GM19438 (cell line): ENCODE measurements around the gene MYOCOS.
"Not testable (repeated sequence)": the region's sequence is repeated elsewhere in the genome, so short reads cannot be mapped to it uniquely, and the experiment has no call there.

ENCODE experiments used
- ATAC-seq: cut with Tn5 transposase; IDR thresholded peaks from one replicate; pipeline ENCODE4 v1.9.1; 2021; ENCODE audit warnings: low read depth; ENCODE audit not compliant: unreplicated experiment

MYOCOS gene

GRCh38 chr1:171656206-171656605, 34.2 kb downstream of the MYOCOS start:
- not testable (repeated sequence) for ATAC-seq

DNA sequence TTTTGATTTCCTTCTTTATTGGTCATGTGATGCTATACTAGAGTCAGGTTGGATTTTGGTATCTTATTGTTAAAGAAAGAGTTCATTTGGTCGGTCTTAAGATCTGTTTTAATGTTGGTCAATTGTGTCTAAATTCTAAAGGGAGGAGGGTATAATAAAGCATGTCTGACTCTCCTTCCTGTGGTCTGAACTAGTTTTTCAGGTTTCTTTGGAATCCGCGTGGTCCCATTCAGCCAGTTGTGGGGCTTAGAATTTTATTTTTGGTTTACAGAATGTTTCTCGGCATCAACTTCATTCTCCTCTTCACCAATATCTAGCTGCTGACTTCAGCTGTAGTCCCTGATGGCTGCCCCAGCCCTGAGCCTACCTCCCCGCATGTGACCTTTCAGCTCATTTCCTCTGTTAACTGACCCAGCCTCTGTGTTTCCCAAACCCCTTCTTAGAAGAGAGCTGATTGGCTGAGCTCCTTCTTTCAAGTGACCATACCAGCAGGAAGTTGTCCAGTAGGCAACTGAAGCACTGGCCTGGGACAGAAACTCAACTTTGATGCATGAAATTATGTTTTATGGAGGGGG, 39.1 kb downstream of the MYOCOS start:
- ATAC-seq: no peak

DNA sequence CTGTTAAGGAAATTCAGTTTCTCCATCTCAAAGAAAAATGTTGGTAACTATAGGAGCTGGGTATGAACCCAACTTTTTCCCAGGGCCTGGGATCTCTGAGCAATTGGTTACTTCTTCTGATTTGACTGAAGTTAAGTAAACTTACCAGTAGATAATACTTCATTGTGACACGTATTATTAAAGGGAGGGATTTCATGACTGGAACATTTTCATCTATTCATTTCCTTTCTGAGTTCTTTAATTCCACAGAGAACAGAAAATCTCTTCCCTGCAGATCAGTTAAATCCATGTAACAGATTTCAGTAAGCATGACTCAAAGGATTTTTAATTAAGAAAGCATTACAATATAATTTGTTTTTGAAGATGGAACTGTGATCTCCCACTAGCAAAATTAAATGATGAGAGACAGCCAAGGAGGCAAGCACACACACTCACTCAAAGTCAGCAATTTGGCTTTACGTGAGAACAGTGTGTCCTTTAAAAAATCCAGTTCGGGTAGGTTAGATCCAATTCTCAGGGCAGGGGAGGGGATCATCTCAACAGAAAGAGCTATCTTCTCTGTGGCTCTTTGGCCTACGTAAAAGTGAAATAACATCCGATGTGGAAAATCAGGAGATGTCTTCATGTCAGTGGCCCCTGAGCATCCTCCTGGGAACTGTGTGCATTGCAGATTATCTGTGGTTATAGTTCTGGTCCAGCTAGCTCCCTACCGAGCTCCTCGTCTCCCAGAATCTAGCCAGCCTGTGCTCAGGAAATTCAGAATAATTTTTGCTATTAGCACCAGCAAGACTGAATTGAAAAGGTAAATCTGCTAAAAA, 41.2 kb downstream of the MYOCOS start:
- no peak for ATAC-seq

DNA sequence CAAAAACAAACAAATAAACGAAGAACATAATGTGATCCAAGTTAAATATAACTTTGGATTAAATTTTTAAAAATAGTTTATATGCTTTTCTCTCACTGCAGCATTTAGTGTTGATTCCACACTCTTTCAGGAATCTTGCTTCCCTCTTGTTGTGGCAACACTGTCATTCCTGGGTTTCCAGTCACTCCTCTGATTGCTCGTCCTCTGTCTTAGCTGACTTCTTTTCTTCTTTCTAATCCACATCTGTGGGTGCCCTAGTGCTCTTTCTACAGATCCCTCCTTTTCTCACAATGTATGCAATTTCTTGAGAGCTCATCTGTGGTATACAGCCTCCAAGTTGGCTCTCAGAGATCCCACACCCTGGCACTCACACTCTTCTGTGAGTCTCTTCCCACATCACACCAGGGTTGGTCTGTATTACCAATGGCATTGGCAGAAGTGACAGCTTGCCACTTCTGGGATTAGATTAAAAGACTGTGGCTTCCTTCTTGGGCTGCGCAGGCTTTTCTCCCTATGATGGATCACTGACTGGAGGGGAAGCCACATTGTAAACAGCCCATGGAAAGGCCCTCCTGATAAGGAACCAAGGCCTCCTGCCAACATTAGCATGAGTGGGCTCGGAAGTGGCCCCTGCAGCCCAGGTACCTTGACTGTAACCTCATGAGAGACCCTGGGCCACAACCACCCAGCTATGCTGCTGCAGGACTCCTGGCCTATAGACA, 42.0 kb downstream of the MYOCOS start:
- no peak for ATAC-seq

DNA sequence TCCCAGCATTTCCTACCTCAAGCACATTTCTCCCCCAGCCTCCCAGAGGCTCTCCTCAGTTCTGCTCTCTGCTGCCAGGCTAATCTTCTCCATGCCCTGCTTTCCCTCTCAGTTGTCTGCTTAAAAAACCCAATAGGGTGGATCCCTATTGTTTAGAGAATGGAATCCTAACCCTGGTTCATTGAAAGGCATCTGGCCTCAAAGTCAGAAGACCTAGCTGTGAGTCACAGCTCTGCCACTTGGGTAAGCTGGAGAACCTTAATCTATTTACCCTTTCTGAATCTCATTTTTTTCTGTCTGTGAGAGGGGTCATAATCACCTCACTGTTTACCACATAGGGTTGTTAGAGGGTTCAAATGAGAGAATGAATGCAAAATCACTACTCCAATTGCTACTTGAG, 42.9 kb downstream of the MYOCOS start:
- no peak for ATAC-seq

DNA sequence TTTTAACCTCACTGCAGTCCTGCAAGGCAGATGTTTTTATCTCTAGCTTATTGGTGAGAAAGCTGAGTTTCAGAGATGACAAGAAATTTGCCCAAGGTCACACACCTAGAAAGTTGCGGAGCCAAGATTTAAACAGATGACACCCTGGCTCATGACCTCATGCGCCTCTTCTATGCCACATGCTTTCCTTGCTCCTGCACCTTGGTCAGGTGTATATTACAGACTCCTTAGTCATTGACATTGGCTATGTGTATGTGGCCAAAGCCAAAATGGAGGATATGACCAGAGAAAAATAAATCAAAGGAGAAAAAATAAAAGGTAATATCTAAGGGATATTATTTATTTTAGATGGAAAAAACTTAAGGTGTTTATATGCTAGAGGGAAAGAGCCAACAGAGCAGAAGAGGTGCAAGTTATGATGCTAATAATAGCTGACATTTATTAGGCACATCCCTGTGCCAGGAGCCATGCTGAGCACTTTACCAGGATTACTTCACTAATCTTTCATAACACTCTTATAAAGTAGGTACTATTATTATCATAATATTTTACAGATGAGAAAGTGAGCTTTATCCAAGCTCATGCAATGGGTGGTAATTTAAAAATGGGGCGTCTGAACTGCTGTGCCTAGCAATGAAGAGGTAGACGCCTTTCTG, 44.2 kb downstream of the MYOCOS start:
- no peak for ATAC-seq

GRCh38 chr1:171668372-171668771, 46.3 kb downstream of the MYOCOS start:
- ATAC-seq: no peak

- ATAC-seq: no peak
Measured at GRCh38 chr1:171670739-171671138, 48.7 kb downstream of the MYOCOS start.

- ATAC-seq: no peak
Measured at GRCh38 chr1:171674431-171675405, 52.7 kb downstream of the MYOCOS start.
